A673 (cell line): ENCODE data around the gene KRTAP10-5. TPM values are rescaled to one million over a fixed set of nuclear protein-coding genes. Genes with fewer than 3 reads are reported as not detected.

Experiments
- BruUV-seq: library from RNA; stranded (reverse); fragments of 400-500 nt; replicated peaks from 2 replicates; lab custom pipeline; 2021; lab: Mats Ljungman, UMichigan
- CTCF ChIA-PET: fragments of 300-600 bp; sonication (Branson Sonifier 250); formaldehyde crosslinking; loops from one replicate; lab custom pipeline; 2022; ENCODE audit warnings: antibody characterized with exemption; lab: Charles Lee
- POLR2A ChIA-PET: fragments of 300-600 bp; sonication (Branson Sonifier 250); formaldehyde crosslinking; loops from one replicate; lab custom pipeline; 2022; ENCODE audit warnings: antibody characterized with exemption; ENCODE audit not compliant: low non-redundant PET; lab: Charles Lee
- DNase-seq: peaks from one replicate; pipeline ENCODE4 v3.0.0-alpha.2; 2015; ENCODE audit warnings: low spot score
- H3K27ac ChIP-seq: fragments of 200-600 bp; sonication (generic); 2 replicates; pipeline ENCODE4 v1.5.1; 2016; ENCODE audit warnings: mixed run types, low read depth, mild to moderate bottlenecking, mixed read lengths, antibody characterized with exemption, low read length; ENCODE audit not compliant: poor library complexity, severe bottlenecking
- H3K27me3 ChIP-seq: fragments of 200-600 bp; sonication (generic); replicated peaks from 2 replicates; pipeline ENCODE4 v1.6.1; 2017; ENCODE audit warnings: mixed run types, low read depth, mild to moderate bottlenecking, mixed read lengths, antibody characterized with exemption, low read length; ENCODE audit not compliant: insufficient read depth, poor library complexity
- H3K36me3 ChIP-seq: fragments of 200-600 bp; sonication (generic); 2 replicates; pipeline ENCODE4 v1.6.1; 2016; ENCODE audit warnings: mixed run types, mild to moderate bottlenecking, mixed read lengths, antibody characterized with exemption, low read length; ENCODE audit not compliant: insufficient read depth, poor library complexity, severe bottlenecking
- H3K4me1 ChIP-seq: fragments of 200-600 bp; sonication (generic); 2 replicates; pipeline ENCODE4 v1.6.1; 2017; ENCODE audit warnings: mixed run types, mild to moderate bottlenecking, mixed read lengths, antibody characterized with exemption, low read length; ENCODE audit not compliant: insufficient read depth, poor library complexity, severe bottlenecking
- H3K4me3 ChIP-seq: fragments of 200-600 bp; sonication (generic); 2 replicates; pipeline ENCODE4 v1.5.1; 2016; ENCODE audit warnings: low read depth, mixed run types, mild to moderate bottlenecking, mixed read lengths, low read length; ENCODE audit not compliant: poor library complexity, severe bottlenecking
- H3K9me3 ChIP-seq: fragments of 200-600 bp; sonication (generic); 2 replicates; pipeline ENCODE4 v1.6.1; 2016; ENCODE audit warnings: mixed run types, low read depth, mild to moderate bottlenecking, mixed read lengths, antibody characterized with exemption, low read length; ENCODE audit not compliant: poor library complexity, severe bottlenecking
- CTCF ChIP-seq: fragments of 300-800, 200-600 bp; sonication (generic); conservative IDR thresholded peaks from 2 replicates; pipeline ENCODE4 v1.5.1; 2017; ENCODE audit warnings: low read depth, mild to moderate bottlenecking, antibody characterized with exemption, low read length, moderate library complexity, mixed read lengths
- EZH2 ChIP-seq: fragments of 200-600 bp; sonication (generic); IDR thresholded peaks from 2 replicates; pipeline ENCODE4 v1.6.1; 2017; ENCODE audit warnings: borderline replicate concordance, low read depth, mild to moderate bottlenecking, mixed read lengths, antibody characterized with exemption, low read length; ENCODE audit not compliant: poor library complexity, severe bottlenecking
- intact Hi-C: fragments of 100-400 bp; cut with micrococcal nuclease; formaldehyde crosslinking; loops from one replicate; pipeline ENCODE4 v1.10.0; 2022; ENCODE audit not compliant: unreplicated experiment
- total RNA-seq: library from RNA; stranded (reverse); gene quantifications from 2 replicates; pipeline ENCODE4 v1.2.3, GENCODE V29; 2021

Gene KRTAP10-5
- total RNA-seq, 1 experiment from 2014 or later = not detected

DNA sequence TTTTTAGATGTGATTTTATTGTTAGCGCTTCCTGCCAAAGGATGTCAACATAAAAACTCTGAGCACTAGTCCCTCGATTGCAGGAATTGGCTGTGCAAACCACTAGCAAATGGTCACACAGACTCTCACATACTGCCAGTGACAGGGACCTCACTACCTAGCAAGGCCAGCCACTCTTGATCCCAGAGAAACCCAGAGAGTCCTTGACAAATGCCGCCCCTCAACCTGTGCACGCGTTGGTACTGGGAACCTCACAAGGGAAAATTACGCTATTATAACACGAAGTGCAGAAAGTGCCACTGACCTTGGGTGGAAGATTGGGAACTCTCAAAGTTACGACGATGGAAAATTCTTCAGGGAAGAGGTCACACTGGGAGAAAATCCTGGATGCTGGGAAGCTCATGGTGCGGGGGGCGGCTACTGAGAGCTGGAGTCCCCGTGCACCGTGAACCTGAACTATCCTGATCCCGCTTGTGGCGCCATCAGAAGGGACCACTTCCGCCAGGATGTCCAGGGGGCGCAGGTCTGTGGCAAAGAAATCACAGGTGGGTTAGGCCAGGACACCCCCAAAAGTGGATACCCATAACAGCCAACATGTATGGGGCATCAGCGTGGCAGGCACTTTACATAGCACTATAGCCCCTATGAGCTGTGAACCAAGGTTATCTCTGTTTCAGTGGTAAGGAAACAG lies 12.8 kb downstream of the KRTAP10-5 start:
- Histone ChIP-seq H3K36me3 (no peaks in the 10 kb centered on the region), H3K9me3 (no peaks in the 10 kb centered on the region), H3K4me3 (no peak overlapping the region), H3K4me1 (no peaks in the 10 kb centered on the region), H3K27ac (no peak overlapping the region), H3K27me3 (no peaks in the 10 kb centered on the region)
- DNase-seq = no peak
- no TSS peak for BruUV-seq
- TF ChIP-seq EZH2 = no peak
- no peak for TF ChIP-seq CTCF
- intact Hi-C loops = no loop called here
- ChIA-PET POLR2A (no interaction called here), CTCF (no interaction called here)

- BruUV-seq = no TSS peak
- H3K36me3 ChIP-seq = no peaks in the 10 kb centered on the region
- intact Hi-C loops = no loop called here
- POLR2A ChIA-PET = no interaction called here
- CTCF ChIA-PET = no interaction called here
- H3K4me3 ChIP-seq = no peak overlapping the region
- no peaks in the 10 kb centered on the region for H3K9me3 ChIP-seq
- no peaks in the 10 kb centered on the region for H3K27me3 ChIP-seq
- no peak for DNase-seq
- H3K27ac ChIP-seq = no peak overlapping the region
- TF ChIP-seq CTCF (no peak), EZH2 (no peak)
- H3K4me1 ChIP-seq = no peaks in the 10 kb centered on the region
Observed at GRCh38 chr21:44566403-44566802, 14.0 kb downstream of the KRTAP10-5 start.

GRCh38 chr21:44564886-44565598 lies 15.4 kb downstream of the KRTAP10-5 start:
- ChIA-PET CTCF (no interaction called here), POLR2A (no interaction called here)
- Histone ChIP-seq H3K27ac (no peak overlapping the region), H3K27me3 (no peaks in the 10 kb centered on the region), H3K9me3 (no peaks in the 10 kb centered on the region), H3K4me1 (no peaks in the 10 kb centered on the region), H3K36me3 (no peaks in the 10 kb centered on the region), H3K4me3 (no peak overlapping the region)
- BruUV-seq = no TSS peak
- intact Hi-C loops = no loop called here
- DNase-seq = no peak
- TF ChIP-seq EZH2 = no peak
- no peak for TF ChIP-seq CTCF
